CD4-positive, alpha-beta T cell (primary cell): Measurements from ENCODE around the gene SAP30L. TPM values are rescaled to one million over a fixed set of nuclear protein-coding genes. Genes with fewer than 3 reads are reported as not detected.

Experiments used
- ATAC-seq: fragments of 200-7000 bp; cut with Tn5 transposase; one replicate; pipeline ENCODE4 v1.10.0; 2022; ENCODE audit warnings: mild to moderate bottlenecking; ENCODE audit not compliant: poor library complexity
- CTCF ChIA-PET: fragments of 350-600 bp; sonication (Branson Sonifier 250); formaldehyde crosslinking; loops from one replicate; lab custom pipeline; 2021; ENCODE audit warnings: antibody characterized with exemption, inconsistent platforms; lab: Charles Lee
- POLR2A ChIA-PET: fragments of 350-600 bp; sonication (Branson Sonifier 250); formaldehyde crosslinking; loops from one replicate; lab custom pipeline; 2021; ENCODE audit warnings: antibody characterized with exemption, inconsistent platforms; lab: Charles Lee
- DNase-seq, 14 experiments: peaks; one replicate each; pipeline ENCODE4 v3.0.0-alpha.2; 2013 to 2020; ENCODE audit warnings: mixed read lengths in 2 of 14
- H3K27ac ChIP-seq, 2 donors: one replicate each; pipeline versions ENCODE4 v1.5.1 to v1.7.0; 2013; ENCODE audit warnings: low read length in 2 of 2, low read depth in 1 of 2, mild to moderate bottlenecking in 1 of 2
- H3K27me3 ChIP-seq, 2 experiments: 1 replicate in 1 of 2; 2 replicates in 1 of 2; pipeline versions ENCODE4 v1.6.1 to v1.7.0; 2013; ENCODE audit warnings: low read length in 2 of 2, control low read depth in 1 of 2, mild to moderate bottlenecking in 1 of 2, moderate library complexity in 1 of 2; ENCODE audit not compliant: insufficient read depth in 2 of 2, control insufficient read depth in 1 of 2
- H3K36me3 ChIP-seq: one replicate; pipeline ENCODE4 v1.6.1; 2013; ENCODE audit warnings: low read length, control low read depth; ENCODE audit not compliant: insufficient read depth
- H3K4me1 ChIP-seq: one replicate; pipeline ENCODE4 v1.6.1; 2013; ENCODE audit warnings: low read length, control low read depth; ENCODE audit not compliant: insufficient read depth
- H3K4me3 ChIP-seq: one replicate; pipeline ENCODE4 v1.5.1; 2013; ENCODE audit warnings: mild to moderate bottlenecking, low read length, moderate library complexity
- H3K9me3 ChIP-seq, 2 experiments: 1 replicate in 1 of 2; 2 replicates in 1 of 2; pipeline versions ENCODE4 v1.6.1 to v1.7.0; 2013; ENCODE audit warnings: low read length in 2 of 2, mild to moderate bottlenecking in 2 of 2, control low read depth in 1 of 2, moderate library complexity in 1 of 2; ENCODE audit not compliant: control insufficient read depth in 1 of 2, insufficient read depth in 1 of 2
- H3K27ac Mint-ChIP-seq: one replicate; pipeline ENCODE4 v1.8.0; 2020; ENCODE audit warnings: mixed read lengths
- H3K27me3 Mint-ChIP-seq: one replicate; pipeline ENCODE4 v1.8.0; 2021; ENCODE audit warnings: mixed read lengths
- H3K36me3 Mint-ChIP-seq: one replicate; pipeline ENCODE4 v1.8.0; 2021; ENCODE audit warnings: low read depth, mixed read lengths
- H3K4me1 Mint-ChIP-seq: one replicate; pipeline ENCODE4 v1.8.0; 2021; ENCODE audit warnings: low read depth, mixed read lengths
- H3K4me3 Mint-ChIP-seq: one replicate; pipeline ENCODE4 v1.8.0; 2020; ENCODE audit warnings: mild to moderate bottlenecking, mixed read lengths
- H3K9me3 Mint-ChIP-seq: one replicate; pipeline ENCODE4 v1.8.0; 2020; ENCODE audit warnings: mixed read lengths
- intact Hi-C, 2 experiments: fragments of 100-400 bp; cut with DNase I in 1 of 2; cut with micrococcal nuclease in 1 of 2; formaldehyde crosslinking; loops; one replicate each; pipeline versions ENCODE4 v1.15.1 to v1.9.0; 2023 to 2025; cut with DNase I, micrococcal nuclease
- total RNA-seq, 174 experiments: library from RNA in 2 of 174; stranded (reverse) in 2 of 174; gene quantifications; one replicate each; pipeline ENCODE4 v1.2.3 and lab custom pipeline; 2021 to 2026
- TF ChIP-seq, protein P1 (sequence below): fragments of 200-600 bp; IDR thresholded peaks from one replicate; pipeline ENCODE4 v1.8.0; 2022; ENCODE audit warnings: antibody characterized with exemption, mild to moderate bottlenecking

SAP30L gene
- total RNA-seq, 2 experiments from 2014 or later: 32.2 to 33.6 TPM

DNA sequence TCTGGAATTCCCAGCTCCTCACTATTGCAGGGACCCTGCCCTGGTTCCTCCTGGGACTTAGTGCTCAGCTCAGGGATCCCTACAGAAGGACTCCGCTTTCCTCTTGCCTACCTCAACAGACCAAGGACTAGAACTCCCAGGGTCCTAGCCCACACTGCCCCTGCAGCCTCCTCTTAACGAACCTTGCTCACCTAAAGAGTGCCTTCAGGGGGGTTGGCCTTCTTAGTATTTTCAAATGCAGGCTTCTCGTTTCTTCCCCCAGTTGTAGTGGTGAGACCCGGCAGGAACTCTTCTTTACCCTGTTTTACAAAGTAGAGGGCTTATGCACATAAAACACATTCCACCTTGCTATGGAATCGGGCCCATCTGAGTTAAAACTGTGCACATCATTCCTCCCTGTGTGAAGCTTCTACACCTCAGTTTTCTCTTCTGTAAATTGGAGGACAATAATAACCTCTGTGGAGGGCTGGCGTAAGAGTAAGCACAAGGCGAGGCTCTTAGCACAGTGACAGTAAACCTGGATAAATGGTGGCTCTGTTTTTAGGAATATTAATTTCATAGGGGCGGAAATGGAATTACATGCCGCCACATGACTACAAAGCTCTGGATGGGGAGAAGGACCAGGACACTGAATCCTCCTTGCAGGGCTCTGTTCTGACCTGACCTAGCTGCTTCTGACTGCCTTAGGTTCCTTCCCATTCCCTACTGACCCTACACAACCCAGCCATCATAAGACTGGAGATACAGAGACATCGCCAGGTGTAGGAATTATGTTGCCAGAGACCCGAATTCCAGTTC lies 36.0 kb downstream of the SAP30L start:
- Histone ChIP-seq H3K36me3 (no peaks in the 10 kb centered on the region), H3K9me3 (peaks cover 0 to 24% of the 10 kb centered on the region in 2 experiments), H3K4me3 (no peak overlapping the region), H3K27ac (no peak overlapping the region), H3K27me3 (peaks cover 88 to 100% of the 10 kb centered on the region in 2 experiments), H3K4me1 (peaks cover 47% of the 10 kb centered on the region)
- POLR2A ChIA-PET: no interaction called here
- H3K27me3 Mint-ChIP-seq: peaks cover 90% of the 10 kb centered on the region
- H3K9me3 Mint-ChIP-seq: no peaks in the 10 kb centered on the region
- DNase-seq: no peak
- intact Hi-C loops: no loop called here
- no peak overlapping the region for H3K4me3 Mint-ChIP-seq
- H3K4me1 Mint-ChIP-seq: peaks cover 41% of the 10 kb centered on the region
- CTCF ChIA-PET: no interaction called here
- TF ChIP-seq, protein P1, sequence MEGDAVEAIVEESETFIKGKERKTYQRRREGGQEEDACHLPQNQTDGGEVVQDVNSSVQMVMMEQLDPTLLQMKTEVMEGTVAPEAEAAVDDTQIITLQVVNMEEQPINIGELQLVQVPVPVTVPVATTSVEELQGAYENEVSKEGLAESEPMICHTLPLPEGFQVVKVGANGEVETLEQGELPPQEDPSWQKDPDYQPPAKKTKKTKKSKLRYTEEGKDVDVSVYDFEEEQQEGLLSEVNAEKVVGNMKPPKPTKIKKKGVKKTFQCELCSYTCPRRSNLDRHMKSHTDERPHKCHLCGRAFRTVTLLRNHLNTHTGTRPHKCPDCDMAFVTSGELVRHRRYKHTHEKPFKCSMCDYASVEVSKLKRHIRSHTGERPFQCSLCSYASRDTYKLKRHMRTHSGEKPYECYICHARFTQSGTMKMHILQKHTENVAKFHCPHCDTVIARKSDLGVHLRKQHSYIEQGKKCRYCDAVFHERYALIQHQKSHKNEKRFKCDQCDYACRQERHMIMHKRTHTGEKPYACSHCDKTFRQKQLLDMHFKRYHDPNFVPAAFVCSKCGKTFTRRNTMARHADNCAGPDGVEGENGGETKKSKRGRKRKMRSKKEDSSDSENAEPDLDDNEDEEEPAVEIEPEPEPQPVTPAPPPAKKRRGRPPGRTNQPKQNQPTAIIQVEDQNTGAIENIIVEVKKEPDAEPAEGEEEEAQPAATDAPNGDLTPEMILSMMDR: no peak
- H3K36me3 Mint-ChIP-seq: no peaks in the 10 kb centered on the region
- ATAC-seq: no peak
- H3K27ac Mint-ChIP-seq: no peak overlapping the region

DNA sequence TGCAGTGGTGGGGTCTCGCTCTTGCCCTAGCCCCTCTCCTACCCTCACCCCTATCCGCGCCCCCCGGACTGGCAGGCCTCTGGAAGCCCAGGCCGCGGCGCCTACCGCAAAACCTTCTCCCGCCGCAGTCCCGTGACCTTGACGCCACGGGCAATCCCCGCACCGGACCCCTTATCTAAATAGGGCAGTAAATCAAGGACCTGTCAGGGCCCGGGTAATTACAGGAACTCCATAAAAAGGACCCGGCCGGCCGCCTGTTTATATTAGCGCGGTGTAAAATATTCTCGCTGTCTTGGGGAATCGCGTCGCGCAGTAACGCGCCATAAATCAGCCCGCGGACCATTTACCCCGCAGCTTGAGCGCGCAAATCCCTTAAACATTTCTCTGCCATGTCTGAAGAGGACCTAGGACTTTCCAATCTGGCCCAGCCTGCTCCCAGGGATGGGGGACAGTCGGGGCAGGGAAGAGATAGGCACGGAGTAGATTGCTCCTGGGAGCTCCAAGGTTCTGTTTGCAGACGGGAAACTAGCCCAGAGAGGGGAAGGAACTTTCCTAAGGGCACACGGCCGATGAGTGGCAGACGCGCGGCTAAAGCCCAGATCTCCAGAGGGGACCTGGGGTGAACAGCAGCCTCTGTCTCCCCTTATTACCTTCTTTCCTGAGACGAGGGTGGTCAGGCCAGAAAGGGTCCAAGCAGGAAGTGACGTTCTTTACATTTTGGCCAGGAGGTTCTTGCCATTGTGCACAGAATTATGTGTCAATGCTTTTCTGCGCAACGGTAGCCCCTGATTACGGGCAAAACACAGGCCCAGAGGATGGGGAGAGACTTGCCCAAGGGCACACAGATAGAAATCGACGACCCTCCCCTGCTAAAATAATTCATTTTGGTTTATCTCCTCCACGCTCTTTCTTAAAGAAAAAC lies 37.0 kb downstream of the SAP30L start:
- Histone ChIP-seq H3K36me3 (no peaks in the 10 kb centered on the region), H3K27me3 (peaks cover 84 to 100% of the 10 kb centered on the region in 2 experiments), H3K9me3 (peaks cover 0 to 19% of the 10 kb centered on the region in 2 experiments), H3K4me1 (peaks cover 38% of the 10 kb centered on the region), H3K27ac (no peak overlapping the region), H3K4me3 (no peak overlapping the region)
- DNase-seq: no peak
- ChIA-PET CTCF (no interaction called here), POLR2A (no interaction called here)
- Mint-ChIP-seq H3K4me3 (no peak overlapping the region), H3K27me3 (peaks cover 91% of the 10 kb centered on the region), H3K9me3 (no peaks in the 10 kb centered on the region), H3K4me1 (peaks cover 34% of the 10 kb centered on the region), H3K36me3 (no peaks in the 10 kb centered on the region), H3K27ac (no peak overlapping the region)
- TF ChIP-seq, protein P1: no peak
- intact Hi-C loops: no loop called here
- no peak for ATAC-seq

DNA sequence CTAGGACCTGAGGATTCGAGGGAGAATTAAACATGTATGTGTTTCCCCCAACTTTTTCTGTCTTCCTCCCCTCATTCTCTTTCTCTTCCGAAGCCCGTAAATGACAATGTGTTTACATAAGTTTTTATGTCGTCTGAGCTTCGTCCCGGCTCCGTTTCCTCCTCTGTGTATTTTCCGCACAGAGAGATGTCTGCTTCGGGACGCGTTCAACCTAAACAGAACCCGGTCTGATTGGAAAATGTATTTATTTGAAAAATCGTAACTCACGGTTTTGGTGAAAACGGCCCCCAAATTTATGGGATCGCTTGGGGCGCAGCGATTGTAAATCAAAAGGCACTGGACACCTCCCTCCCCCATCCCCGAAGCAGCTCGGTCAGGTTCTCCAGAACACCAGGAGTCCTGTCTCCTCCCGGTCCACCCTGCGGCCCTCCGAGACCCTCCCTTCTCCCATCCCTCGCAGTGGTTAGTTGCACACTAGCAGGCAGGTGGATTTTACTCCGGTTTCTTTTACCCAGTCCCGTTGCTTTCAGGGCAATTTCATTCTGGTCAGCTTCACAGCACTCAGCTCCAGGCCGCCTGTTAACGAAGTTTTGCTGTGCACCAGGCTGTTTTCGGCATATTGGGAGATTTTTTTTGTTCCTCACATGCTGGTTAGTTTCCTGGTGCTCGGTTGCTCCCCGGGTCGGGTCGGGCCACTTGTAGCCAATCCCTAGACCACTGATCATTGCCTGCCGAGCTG lies 38.0 kb downstream of the SAP30L start:
- no peaks in the 10 kb centered on the region for H3K36me3 ChIP-seq
- intact Hi-C loops: no loop called here
- ChIA-PET POLR2A (no interaction called here), CTCF (no interaction called here)
- no peak overlapping the region for H3K4me3 ChIP-seq
- TF ChIP-seq, protein P1: no peak
- H3K4me1 ChIP-seq: peaks cover 27% of the 10 kb centered on the region
- H3K27ac ChIP-seq: no peak overlapping the region
- DNase-seq: no peak
- H3K36me3 Mint-ChIP-seq: no peaks in the 10 kb centered on the region
- no peak overlapping the region for H3K4me3 Mint-ChIP-seq
- H3K9me3 ChIP-seq: peaks cover 0 to 14% of the 10 kb centered on the region in 2 experiments
- no peak for ATAC-seq
- peaks cover 34% of the 10 kb centered on the region for H3K4me1 Mint-ChIP-seq
- no peak overlapping the region for H3K27ac Mint-ChIP-seq
- peaks cover 92% of the 10 kb centered on the region for H3K27me3 Mint-ChIP-seq
- no peaks in the 10 kb centered on the region for H3K9me3 Mint-ChIP-seq
- peaks cover 83 to 94% of the 10 kb centered on the region in 2 experiments for H3K27me3 ChIP-seq
